CMK (cell line): Measurements from ENCODE around the gene DEFB113.

ENCODE experiments used
- DNase-seq: peaks from one replicate; pipeline ENCODE4 v3.0.0-alpha.2; 2010; ENCODE audit warnings: low read depth

The DEFB113 gene

DNA sequence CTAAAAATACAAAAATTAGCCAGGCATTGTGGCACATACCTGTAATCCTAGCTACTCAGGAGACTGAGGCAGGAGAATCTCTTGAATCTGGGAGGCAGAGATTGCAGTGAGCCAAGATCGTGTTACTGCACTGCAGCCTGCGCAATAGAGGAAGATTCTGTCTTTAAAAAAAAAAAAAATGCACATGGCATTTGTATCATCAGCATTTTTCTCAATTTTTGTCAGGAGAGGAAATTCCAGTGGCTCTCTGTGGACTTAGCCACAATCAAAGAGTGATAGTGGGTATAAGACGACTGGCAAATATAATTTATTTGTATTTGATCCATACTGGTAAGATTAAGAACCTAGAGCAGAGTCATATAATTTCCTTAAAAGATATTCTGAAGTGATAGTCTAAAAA, 34.0 kb downstream of the DEFB113 start:
- no peak for DNase-seq

DNA sequence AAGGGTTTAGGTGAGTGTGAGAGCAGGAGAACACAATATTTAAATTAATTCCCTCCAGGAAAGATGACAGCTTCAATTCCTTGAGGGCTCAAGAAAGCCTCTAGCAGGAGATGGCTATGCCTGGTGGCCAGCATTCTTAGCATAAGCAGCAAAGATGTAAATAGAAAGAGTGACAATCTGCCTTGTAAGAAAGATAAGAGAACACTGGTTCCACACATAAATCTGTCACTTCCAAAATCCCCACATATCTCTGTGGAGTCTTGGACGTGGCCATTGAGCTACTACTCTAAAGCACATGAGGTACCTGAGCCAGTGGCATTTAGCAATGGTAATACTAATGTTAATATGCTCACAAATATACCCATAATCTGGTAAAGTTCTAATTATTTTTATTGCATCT, 34.7 kb downstream of the DEFB113 start:
- no peak for DNase-seq

DNA sequence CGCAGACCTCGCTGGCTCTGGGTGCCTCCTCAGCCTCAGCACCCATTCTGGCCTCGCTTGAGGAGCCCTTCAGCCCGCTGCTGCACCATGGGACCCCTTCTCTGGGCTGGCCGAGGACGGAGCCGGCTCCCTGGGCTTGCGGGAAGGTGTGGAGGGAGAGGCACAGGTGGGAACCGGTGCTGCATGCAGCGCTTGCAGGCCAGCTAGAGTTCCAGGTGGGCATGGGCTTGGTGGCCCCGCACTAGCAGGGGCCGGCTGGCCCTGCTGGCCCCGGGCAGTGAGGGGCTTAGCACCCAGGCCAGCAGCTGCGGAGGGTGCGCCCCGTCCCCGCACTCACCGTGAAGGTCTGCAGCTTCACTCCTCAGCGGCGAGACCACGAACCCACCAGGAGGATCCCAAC, 35.9 kb downstream of the DEFB113 start:
- no peak for DNase-seq

DNA sequence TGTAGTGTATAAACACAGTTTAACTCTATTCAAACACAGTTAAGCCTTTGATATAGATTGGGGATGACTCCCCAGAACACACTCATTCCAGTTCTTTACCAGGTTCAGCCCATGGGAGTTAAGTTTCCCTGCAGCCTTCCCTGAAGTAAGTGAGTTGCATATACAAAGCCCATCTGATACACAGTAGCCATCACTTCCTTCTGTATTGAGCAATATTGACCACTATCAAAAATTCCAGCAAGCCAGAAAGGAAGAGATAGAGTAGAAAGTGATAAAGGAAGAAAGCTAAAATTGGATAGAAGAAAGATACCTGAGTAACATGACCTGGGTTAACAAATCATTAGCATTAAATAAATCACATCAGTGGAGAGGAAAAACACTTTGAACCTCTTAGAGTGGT, 40.1 kb downstream of the DEFB113 start:
- DNase-seq = no peak

DNA sequence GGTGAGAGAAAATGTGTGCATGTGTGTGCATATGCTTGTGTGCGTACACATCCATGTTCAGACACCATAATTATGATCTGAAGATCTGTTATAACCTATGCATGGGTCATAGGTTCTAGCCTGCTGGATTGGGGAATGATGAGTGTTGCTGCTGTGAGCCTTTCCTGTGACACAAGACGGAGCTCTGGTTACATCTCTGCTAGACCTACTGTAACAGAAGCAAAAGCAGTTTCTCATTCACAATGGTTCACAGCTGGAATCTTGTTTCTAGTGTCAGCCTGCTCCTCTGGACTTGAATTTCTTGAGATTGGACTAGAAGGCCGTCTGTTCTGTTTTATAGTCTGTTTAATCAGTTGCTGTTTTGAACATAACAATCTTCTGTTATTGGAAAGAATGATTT, 45.6 kb downstream of the DEFB113 start:
- DNase-seq = no peak

DNA sequence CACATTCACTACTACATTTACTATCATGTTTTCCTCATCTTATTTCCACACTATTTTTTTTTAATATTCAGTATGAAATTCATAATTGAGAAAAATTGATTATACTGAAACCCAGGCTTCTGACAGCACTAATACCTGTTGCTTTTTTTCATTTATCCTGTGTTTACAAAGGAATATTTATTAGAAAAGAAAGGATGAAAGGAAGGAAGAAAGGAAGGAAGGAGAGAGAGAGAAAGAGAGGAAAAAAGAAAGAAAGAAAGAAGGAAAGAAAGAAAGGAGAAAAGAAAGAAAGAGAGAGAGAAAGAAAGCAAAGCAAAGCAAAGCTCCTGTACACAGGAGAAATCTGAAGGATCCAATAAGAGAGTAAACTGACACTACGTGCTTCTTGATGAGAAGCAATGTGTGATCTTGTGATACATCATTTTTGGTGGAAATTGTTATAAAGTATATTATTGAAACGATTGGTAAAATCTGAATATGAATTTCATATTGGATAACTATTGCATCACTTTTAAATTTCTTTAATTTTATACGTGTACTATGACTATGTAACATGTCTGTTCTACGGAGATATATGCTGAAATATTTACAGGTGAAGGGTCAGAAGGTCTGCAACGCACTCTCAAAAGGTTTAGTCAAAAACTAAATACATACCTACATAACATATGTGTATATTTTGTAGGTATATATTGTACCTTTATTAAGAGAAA, 49.3 kb downstream of the DEFB113 start:
- no peak for DNase-seq

DNA sequence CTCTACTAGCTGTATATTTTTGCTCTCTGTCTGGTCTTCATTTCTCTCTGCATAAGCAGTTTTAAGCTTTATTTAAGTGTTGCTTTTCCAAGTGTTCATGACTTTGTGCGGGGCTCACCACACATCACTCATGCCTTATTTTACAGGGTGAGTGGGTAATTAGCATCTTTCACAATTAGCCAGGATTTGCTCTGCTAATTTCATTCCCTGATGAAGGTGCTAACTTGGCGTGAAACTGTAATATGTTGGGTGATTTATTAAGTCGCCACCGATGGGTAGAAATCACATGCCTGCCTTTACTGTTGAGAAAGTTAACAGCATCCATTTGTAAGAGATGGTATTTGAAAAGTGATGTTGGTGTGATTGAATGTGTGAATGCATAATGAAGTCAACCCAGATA, 50.2 kb downstream of the DEFB113 start:
- DNase-seq = no peak

DNA sequence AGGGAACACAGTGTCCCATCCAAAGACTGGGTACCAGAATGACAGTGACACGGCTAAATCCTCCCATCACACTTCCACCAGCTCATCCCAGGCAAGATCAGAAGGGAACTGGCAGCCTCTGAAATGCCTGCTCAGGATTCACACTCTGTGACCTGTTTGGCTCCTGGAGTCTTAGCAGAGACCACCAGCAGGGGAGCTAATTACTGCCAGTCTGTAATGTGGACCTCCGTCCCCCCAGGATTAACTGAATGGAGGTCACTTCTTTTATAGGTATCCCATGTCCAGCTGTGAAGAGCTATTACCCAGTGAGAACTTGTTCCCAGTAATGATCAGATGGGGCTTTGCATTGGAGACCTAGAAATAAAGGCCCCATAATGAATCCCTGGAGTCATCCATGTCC, 50.6 kb downstream of the DEFB113 start:
- no peak for DNase-seq
